GM12878 (cell line): ENCODE data around the gene PAX5. TPM values are rescaled to one million over a fixed set of nuclear protein-coding genes. Genes with fewer than 3 reads are reported as not detected.

Experiments
- ATAC-seq: fragments of 200-7000 bp; cut with Tn5 transposase; 3 replicates; pipeline ENCODE4 v1.9.1; 2020; ENCODE audit warnings: mild to moderate bottlenecking, moderate library complexity
- BruUV-seq: library from RNA; stranded (reverse); fragments of 400-500 nt; replicated peaks from 2 replicates; lab custom pipeline; 2021; lab: Mats Ljungman, UMichigan
- CTCF ChIA-PET: fragments of 300-600 bp; sonication (Branson Sonifier 250); formaldehyde crosslinking; extraction: SDS; loops from one replicate; lab custom pipeline; 2021; ENCODE audit warnings: inconsistent platforms; lab: Yijun Ruan, JAX
- POLR2A ChIA-PET: fragments of 350-600 bp; formaldehyde crosslinking; extraction: SDS; loops from one replicate; lab custom pipeline; 2021; ENCODE audit warnings: inconsistent platforms; lab: Charles Lee
- RAD21 ChIA-PET: fragments of 300-600 bp; sonication (Branson Sonifier 250); formaldehyde crosslinking; loops from one replicate; lab custom pipeline; 2023; ENCODE audit warnings: antibody characterized with exemption; ENCODE audit not compliant: unreplicated experiment; lab: Charles Lee
- SMC1A ChIA-PET: fragments of 300-600 bp; sonication (Branson Sonifier 250); formaldehyde crosslinking; loops from one replicate; lab custom pipeline; 2023; ENCODE audit not compliant: unreplicated experiment, uncharacterized antibody; lab: Charles Lee
- DNase-seq: peaks from one replicate; pipeline ENCODE4 v3.0.0-alpha.2; 2011; ENCODE audit warnings: low read depth, low spot score
- FAIRE-seq: peaks from 3 replicates; lab custom pipeline; 2011; peaks lifted over from hg19 to GRCh38; lab: Jason Lieb, UNC
- H2AFZ ChIP-seq: 2 replicates; pipeline ENCODE4 v1.6.0; 2011; ENCODE audit warnings: low read depth, low read length, control low read depth; ENCODE audit not compliant: control insufficient read depth
- H3K27ac ChIP-seq: 2 replicates; pipeline ENCODE4 v1.5.1; 2011; ENCODE audit warnings: control low read depth; ENCODE audit not compliant: control insufficient read depth, insufficient read depth
- H3K27me3 ChIP-seq, 2 experiments: replicated peaks in 1 of 2; 2 replicates each; pipeline versions ENCODE4 v1.6.0 to v1.6.1; 2011; ENCODE audit warnings: low read length in 1 of 2; ENCODE audit not compliant: control insufficient read depth in 2 of 2, insufficient read depth in 2 of 2
- H3K36me3 ChIP-seq, 2 experiments: 2 replicates each; pipeline ENCODE4 v1.5.1; 2011; ENCODE audit warnings: low read length in 1 of 2; ENCODE audit not compliant: control insufficient read depth in 2 of 2, insufficient read depth in 2 of 2
- H3K4me1 ChIP-seq: 2 replicates; pipeline ENCODE4 v1.6.1; 2011; ENCODE audit warnings: mild to moderate bottlenecking, low read length, moderate library complexity, mixed read lengths; ENCODE audit not compliant: control insufficient read depth, insufficient read depth
- H3K4me2 ChIP-seq: 2 replicates; pipeline ENCODE4 v1.6.0; 2011; ENCODE audit warnings: control low read depth; ENCODE audit not compliant: control insufficient read depth, insufficient read depth
- H3K4me3 ChIP-seq: fragments of 200-600 bp; sonication (generic); 2 replicates; pipeline ENCODE4 v1.5.1; 2016
- H3K79me2 ChIP-seq: 2 replicates; pipeline ENCODE4 v1.6.0; 2011; ENCODE audit warnings: low read length; ENCODE audit not compliant: control insufficient read depth, insufficient read depth
- H3K9ac ChIP-seq: 2 replicates; pipeline ENCODE4 v1.8.0; 2011; ENCODE audit warnings: low read length, control low read depth, mixed read lengths; ENCODE audit not compliant: control insufficient read depth, insufficient read depth
- H3K9me3 ChIP-seq: replicated peaks from 3 replicates; pipeline ENCODE4 v1.5.1; 2011; ENCODE audit warnings: mild to moderate bottlenecking, low read length; ENCODE audit not compliant: control insufficient read depth, insufficient read depth
- H4K20me1 ChIP-seq: 2 replicates; pipeline ENCODE4 v1.6.0; 2011; ENCODE audit not compliant: control insufficient read depth, insufficient read depth
- BACH1 ChIP-seq: fragments of 450-650 bp; IDR thresholded peaks from 2 replicates; pipeline ENCODE4 v1.6.1; 2017; ENCODE audit warnings: mild to moderate bottlenecking, borderline replicate concordance
- CBX3 ChIP-seq: fragments of 200-600 bp; sonication (generic); IDR thresholded peaks from 2 replicates; pipeline ENCODE4 v1.6.1; 2016; ENCODE audit warnings: low read depth, borderline replicate concordance
- CREB1 ChIP-seq: IDR thresholded peaks from 2 replicates; pipeline ENCODE4 v1.6.1; 2012; ENCODE audit warnings: low read depth, mild to moderate bottlenecking, inconsistent platforms
- CREM ChIP-seq: IDR thresholded peaks from 2 replicates; pipeline ENCODE4 v1.6.1; 2014; ENCODE audit warnings: antibody characterized with exemption, low read depth
- ETV6 ChIP-seq, 2 experiments: fragments of 450-650 bp in 1 of 2; IDR thresholded peaks in 1 of 2; conservative IDR thresholded peaks in 1 of 2; 2 replicates each; pipeline ENCODE4 v1.6.1; 2014; ENCODE audit warnings: antibody characterized with exemption in 1 of 2, borderline replicate concordance in 1 of 2, low read depth in 1 of 2, mild to moderate bottlenecking in 1 of 2, moderate library complexity in 1 of 2
- HDAC6 ChIP-seq: fragments of 200-600 bp; sonication (generic); IDR thresholded peaks from one replicate; pipeline ENCODE4 v1.8.0; 2017; ENCODE audit warnings: antibody characterized with exemption; ENCODE audit not compliant: unreplicated experiment
- KLF5 ChIP-seq: fragments of 450-650 bp; IDR thresholded peaks from 2 replicates; pipeline ENCODE4 v1.6.1; 2014; ENCODE audit warnings: mild to moderate bottlenecking; ENCODE audit not compliant: partially characterized antibody
- MEF2A ChIP-seq: IDR thresholded peaks from 2 replicates; pipeline ENCODE4 v1.6.1; 2011; ENCODE audit warnings: low read depth, mild to moderate bottlenecking, low read length, moderate library complexity; ENCODE audit not compliant: insufficient read depth
- NR2C1 ChIP-seq: fragments of 450-650 bp; IDR thresholded peaks from 2 replicates; pipeline ENCODE4 v1.6.1; 2017; ENCODE audit warnings: antibody characterized with exemption, mild to moderate bottlenecking, moderate library complexity
- RAD21 ChIP-seq: IDR thresholded peaks from 2 replicates; pipeline ENCODE4 v1.6.1; 2011; ENCODE audit warnings: mild to moderate bottlenecking, low read depth, low read length, moderate library complexity; ENCODE audit not compliant: insufficient read depth
- SIX5 ChIP-seq: IDR thresholded peaks from 2 replicates; pipeline ENCODE4 v1.6.1; 2011; ENCODE audit warnings: mild to moderate bottlenecking, low read depth, low read length, moderate library complexity; ENCODE audit not compliant: severe bottlenecking
- SP1 ChIP-seq: IDR thresholded peaks from one replicate; pipeline ENCODE4 v1.6.1; 2011; ENCODE audit warnings: low read depth, low read length
- SUZ12 ChIP-seq: fragments of 200-600 bp; sonication (generic); IDR thresholded peaks from one replicate; pipeline ENCODE4 v1.6.1; 2018; ENCODE audit warnings: antibody characterized with exemption, mild to moderate bottlenecking; ENCODE audit not compliant: unreplicated experiment
- TAF1 ChIP-seq: IDR thresholded peaks from 2 replicates; pipeline ENCODE4 v1.6.1; 2011; ENCODE audit warnings: mild to moderate bottlenecking, low read depth, low read length, borderline replicate concordance
- YBX1 ChIP-seq: fragments of 450-650 bp; IDR thresholded peaks from 2 replicates; pipeline ENCODE4 v1.6.1; 2016; ENCODE audit warnings: antibody characterized with exemption
- ZNF217 ChIP-seq: fragments of 450-650 bp; IDR thresholded peaks from 2 replicates; pipeline ENCODE4 v1.6.1; 2017; ENCODE audit warnings: antibody characterized with exemption, mild to moderate bottlenecking
- WGBS: methylation state at CpG from one replicate; pipeline ENCODE4 v1.1.6; 2016; ENCODE audit warnings: low lambda C conversion rate; ENCODE audit not compliant: insufficient replicate concordance, insufficient coverage; ENCODE audit errors: missing lambda C conversion rate; 5-methylcytosine and 5-hydroxymethylcytosine counted together
- in situ Hi-C: fragments of 300-500 bp; cut with MboI; formaldehyde crosslinking; loops from 9 replicates; pipeline ENCODE4 v1.14.3; 2018; ENCODE audit warnings: mixed read lengths
- intact Hi-C: fragments of 100-400 bp; cut with micrococcal nuclease; formaldehyde crosslinking; loops from one replicate; pipeline ENCODE4 v1.14.2; 2022; ENCODE audit not compliant: unreplicated experiment
- polyA plus RNA-seq, 11 experiments: library from polyadenylated mRNA; depleted of rRNA in 4 of 11; unstranded in 6 of 11; stranded (reverse) in 5 of 11; fragments of >200 nt; fragmentation: Nextera tagmentation in 4 of 11; fragmentation: Illumina TruSeq in 1 of 11; extraction: Ambion mirVana in 4 of 11; extraction: Trizol in 1 of 11; gene quantifications; 1 replicate in 1 of 11; 2 replicates in 10 of 11; pipeline versions ENCODE4 v1.2.1 to v1.2.3, GENCODE V29; 2011 to 2016; ENCODE audit warnings: inconsistent platforms in 2 of 11, missing spikeins in 2 of 11, low read depth in 1 of 11
- total RNA-seq, 4 experiments: library from RNA; depleted of rRNA in 3 of 4; stranded (reverse); fragments of >200 nt in 3 of 4; fragmentation: Illumina TruSeq in 1 of 4; extraction: Trizol in 1 of 4; gene quantifications; 2 replicates each; pipeline versions ENCODE4 v1.2.1 to v1.2.3, GENCODE V29; 2013 to 2021
- TF ChIP-seq, protein P1 (sequence below): fragments of 450-650 bp; IDR thresholded peaks from 2 replicates; pipeline ENCODE4 v1.6.1; 2017; ENCODE audit warnings: low read depth, mild to moderate bottlenecking, moderate library complexity
- TF ChIP-seq, protein P2 (sequence below): IDR thresholded peaks from 2 replicates; pipeline ENCODE4 v1.6.1; 2011; ENCODE audit warnings: low read depth, mild to moderate bottlenecking, low read length, moderate library complexity, borderline replicate concordance; ENCODE audit errors: extremely low read depth
- TF ChIP-seq, protein P3 (sequence below): IDR thresholded peaks from 2 replicates; pipeline ENCODE4 v1.6.1; 2011; ENCODE audit warnings: mild to moderate bottlenecking, low read depth, low read length, moderate library complexity; ENCODE audit not compliant: insufficient replicate concordance

Gene PAX5
- total and polyA plus RNA-seq, 10 of the 15 experiments (the other 5 are each of a cell fraction or from before 2014, with no cell fraction given) = 2.2 to 123 (median 31.9) TPM

DNA sequence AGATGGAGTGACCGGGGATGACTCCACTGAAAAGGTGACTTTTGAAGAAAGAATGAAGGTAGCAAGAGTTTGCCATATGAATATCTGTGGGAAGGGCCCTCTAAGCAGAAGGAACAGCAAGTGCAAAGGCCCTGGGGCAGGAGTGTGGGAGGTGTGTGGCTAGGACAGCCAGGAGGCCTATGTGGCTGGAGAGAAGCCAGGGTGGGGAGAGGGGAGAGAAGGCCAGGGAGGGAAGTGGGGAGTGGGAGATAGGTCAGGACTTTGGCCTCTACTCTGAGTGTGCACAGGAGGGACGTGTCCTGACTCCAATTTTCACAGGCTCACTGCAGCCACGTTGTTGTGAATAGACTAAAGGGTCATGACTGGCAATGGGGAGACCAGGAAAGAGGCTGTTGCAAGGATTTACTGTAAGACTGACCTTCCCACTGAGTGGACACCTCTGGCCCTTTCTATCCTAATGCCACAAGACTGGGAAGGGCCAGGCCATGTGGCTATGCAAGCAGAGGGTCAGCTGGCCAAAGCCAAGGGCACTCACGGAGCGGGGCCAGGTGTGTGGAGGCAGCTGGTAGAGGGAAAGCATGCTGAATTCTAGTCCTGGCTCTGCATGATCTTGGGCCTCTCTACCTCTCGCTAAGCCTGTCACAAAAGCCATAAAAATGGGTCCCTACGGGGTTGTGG is 172.4 kb downstream of the PAX5 start:
- ATAC-seq (no peak), DNase-seq (no peak)
- in situ Hi-C loops = no loop called here
- H3K79me2 ChIP-seq = no peaks in the 10 kb centered on the region; the same call in none of the 2 replicates
- POLR2A ChIA-PET = no interaction called here
- TF ChIP-seq TAF1 = no peak
- no peak for TF ChIP-seq NR2C1
- no peak for TF ChIP-seq CBX3
- no peak for TF ChIP-seq MEF2A
- no peak for TF ChIP-seq CREB1
- TF ChIP-seq KLF5 = no peak
- TF ChIP-seq SUZ12 = no peak
- TF ChIP-seq SIX5 = no peak
- TF ChIP-seq, protein P1, sequence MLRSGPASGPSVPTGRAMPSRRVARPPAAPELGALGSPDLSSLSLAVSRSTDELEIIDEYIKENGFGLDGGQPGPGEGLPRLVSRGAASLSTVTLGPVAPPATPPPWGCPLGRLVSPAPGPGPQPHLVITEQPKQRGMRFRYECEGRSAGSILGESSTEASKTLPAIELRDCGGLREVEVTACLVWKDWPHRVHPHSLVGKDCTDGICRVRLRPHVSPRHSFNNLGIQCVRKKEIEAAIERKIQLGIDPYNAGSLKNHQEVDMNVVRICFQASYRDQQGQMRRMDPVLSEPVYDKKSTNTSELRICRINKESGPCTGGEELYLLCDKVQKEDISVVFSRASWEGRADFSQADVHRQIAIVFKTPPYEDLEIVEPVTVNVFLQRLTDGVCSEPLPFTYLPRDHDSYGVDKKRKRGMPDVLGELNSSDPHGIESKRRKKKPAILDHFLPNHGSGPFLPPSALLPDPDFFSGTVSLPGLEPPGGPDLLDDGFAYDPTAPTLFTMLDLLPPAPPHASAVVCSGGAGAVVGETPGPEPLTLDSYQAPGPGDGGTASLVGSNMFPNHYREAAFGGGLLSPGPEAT = no peak
- no peak for TF ChIP-seq YBX1
- TF ChIP-seq HDAC6 = no peak
- TF ChIP-seq SP1 = no peak
- TF ChIP-seq CREM = no peak
- TF ChIP-seq ZNF217 = no peak
- TF ChIP-seq RAD21 = no peak
- TF ChIP-seq, protein P2, sequence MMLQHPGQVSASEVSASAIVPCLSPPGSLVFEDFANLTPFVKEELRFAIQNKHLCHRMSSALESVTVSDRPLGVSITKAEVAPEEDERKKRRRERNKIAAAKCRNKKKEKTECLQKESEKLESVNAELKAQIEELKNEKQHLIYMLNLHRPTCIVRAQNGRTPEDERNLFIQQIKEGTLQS = no peak
- TF ChIP-seq BACH1 = no peak
- no peak for TF ChIP-seq ETV6 (conservative IDR thresholded peaks at IDR 0.05 in 1 of 2, IDR thresholded peaks at IDR 0.05 in 1 of 2; ENCODE audit: borderline replicate concordance in 1 of 2, low read depth in 1 of 2)
- TF ChIP-seq, protein P3, sequence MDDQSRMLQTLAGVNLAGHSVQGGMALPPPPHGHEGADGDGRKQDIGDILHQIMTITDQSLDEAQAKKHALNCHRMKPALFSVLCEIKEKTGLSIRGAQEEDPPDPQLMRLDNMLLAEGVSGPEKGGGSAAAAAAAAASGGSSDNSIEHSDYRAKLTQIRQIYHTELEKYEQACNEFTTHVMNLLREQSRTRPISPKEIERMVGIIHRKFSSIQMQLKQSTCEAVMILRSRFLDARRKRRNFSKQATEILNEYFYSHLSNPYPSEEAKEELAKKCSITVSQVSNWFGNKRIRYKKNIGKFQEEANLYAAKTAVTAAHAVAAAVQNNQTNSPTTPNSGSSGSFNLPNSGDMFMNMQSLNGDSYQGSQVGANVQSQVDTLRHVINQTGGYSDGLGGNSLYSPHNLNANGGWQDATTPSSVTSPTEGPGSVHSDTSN = no peak
- TF ChIP-seq, all 136 proteins: peak for 0
- no peak overlapping the region for H3K27ac ChIP-seq
- no peak overlapping the region for H3K4me2 ChIP-seq
- intact Hi-C loops = no loop called here
- H3K9ac ChIP-seq = no peak overlapping the region
- ChIA-PET CTCF (no interaction called here), SMC1A (no interaction called here), RAD21 (no interaction called here)
- peaks cover 7% of the 10 kb centered on the region for H3K4me1 ChIP-seq
- WGBS = 88% methylated on average over 7 of the region's 7 CpGs
- no peaks in the 10 kb centered on the region for H3K9me3 ChIP-seq
- no peak overlapping the region for H2AFZ ChIP-seq
- no TSS peak for BruUV-seq
- no peak overlapping the region for H3K4me3 ChIP-seq
- H4K20me1 ChIP-seq = no peaks in the 10 kb centered on the region
- FAIRE-seq = no peak
- no peaks in the 10 kb centered on the region for H3K27me3 ChIP-seq
- H3K36me3 ChIP-seq = peaks cover 24 to 40% of the 10 kb centered on the region in 2 experiments; a peak in 3 of 4 replicates
